ENCODE results near the gene JARID2. TPM values are rescaled to one million over a fixed set of nuclear protein-coding genes. Genes with fewer than 3 reads are reported as not detected.

JARID2 gene
- total and polyA plus RNA-seq, 3 donors from 2014 or later, result 36.1 to 60.8 (median 53.7) TPM

- WGBS, 2 donors, result 35 to 43% methylated on average over 1 of the region's 1 CpG
- TF ChIP-seq CTCF (IDR thresholded peaks at IDR 0.05), result no peak
- TF ChIP-seq POLR2A (IDR thresholded peaks at IDR 0.05), result no peak
- no peaks in the 10 kb centered on the region for H3K36me3 ChIP-seq (ENCODE audit: low read depth, missing control alignments)
- H3K4me1 ChIP-seq, result peaks cover 28% of the 10 kb centered on the region
- no peak overlapping the region for H3K27ac ChIP-seq
- intact Hi-C loops (cut with DNase I; ENCODE audit: low total_unique reads), result no loop called here
- H3K9me3 ChIP-seq, result no peaks in the 10 kb centered on the region
- no peak for DNase-seq
- H3K27me3 ChIP-seq, result no peaks in the 10 kb centered on the region
- no peak overlapping the region for H3K4me3 ChIP-seq
Measured at GRCh38 chr6:15406452-15406851, 160.6 kb downstream of the JARID2 start.

- Histone ChIP-seq H3K9me3 (no peaks in the 10 kb centered on the region), H3K27ac (no peak overlapping the region), H3K27me3 (no peaks in the 10 kb centered on the region), H3K4me3 (no peak overlapping the region), H3K4me1 (peaks cover 16% of the 10 kb centered on the region), H3K36me3 (ENCODE audit: low read depth, missing control alignments) (no peaks in the 10 kb centered on the region)
- WGBS, 2 donors, result 88 to 92% methylated on average over 6 of the region's 6 CpGs
- TF ChIP-seq POLR2A (IDR thresholded peaks at IDR 0.05) (no peak), CTCF (IDR thresholded peaks at IDR 0.05) (no peak)
- intact Hi-C loops (cut with DNase I; ENCODE audit: low total_unique reads), result no loop called here
- no peak for DNase-seq
Measured at GRCh38 chr6:15408008-15408407, 162.1 kb downstream of the JARID2 start.

GRCh38 chr6:15408758-15409157 lies 162.9 kb downstream of the JARID2 start:
- no peak overlapping the region for H3K4me3 ChIP-seq
- DNase-seq, result no peak
- no peaks in the 10 kb centered on the region for H3K27me3 ChIP-seq
- H3K9me3 ChIP-seq, result no peaks in the 10 kb centered on the region
- 68 to 74% methylated on average over 3 of the region's 3 CpGs for WGBS, 2 donors
- TF ChIP-seq POLR2A (IDR thresholded peaks at IDR 0.05) (no peak), CTCF (IDR thresholded peaks at IDR 0.05) (no peak)
- intact Hi-C loops (cut with DNase I; ENCODE audit: low total_unique reads), result no loop called here
- no peak overlapping the region for H3K27ac ChIP-seq
- peaks cover 13% of the 10 kb centered on the region for H3K4me1 ChIP-seq
- H3K36me3 ChIP-seq (ENCODE audit: low read depth, missing control alignments), result no peaks in the 10 kb centered on the region

- Histone ChIP-seq H3K9me3 (no peaks in the 10 kb centered on the region), H3K27me3 (no peaks in the 10 kb centered on the region), H3K4me1 (peaks cover 9% of the 10 kb centered on the region), H3K4me3 (no peak overlapping the region), H3K27ac (no peak overlapping the region), H3K36me3 (ENCODE audit: low read depth, missing control alignments) (no peaks in the 10 kb centered on the region)
- no peak for TF ChIP-seq POLR2A (IDR thresholded peaks at IDR 0.05)
- no peak for TF ChIP-seq CTCF (IDR thresholded peaks at IDR 0.05)
- DNase-seq, result no peak
- 57 to 58% methylated on average over 6 of the region's 6 CpGs for whole genome bisulfite sequencing, 2 donors
- intact Hi-C loops (cut with DNase I; ENCODE audit: low total_unique reads), result no loop called here
Measured at GRCh38 chr6:15409301-15410125, 163.6 kb downstream of the JARID2 start.

- Histone ChIP-seq H3K9me3 (no peaks in the 10 kb centered on the region), H3K4me1 (peaks cover 9% of the 10 kb centered on the region), H3K27ac (no peak overlapping the region), H3K36me3 (ENCODE audit: low read depth, missing control alignments) (no peaks in the 10 kb centered on the region), H3K27me3 (no peaks in the 10 kb centered on the region), H3K4me3 (no peak overlapping the region)
- intact Hi-C loops (cut with DNase I; ENCODE audit: low total_unique reads), result no loop called here
- 92 to 95% methylated on average over 5 of the region's 5 CpGs for WGBS, 2 donors
- no peak for TF ChIP-seq CTCF (IDR thresholded peaks at IDR 0.05)
- TF ChIP-seq POLR2A (IDR thresholded peaks at IDR 0.05), result no peak
- DNase-seq, result no peak
Measured at GRCh38 chr6:15410126-15410391, 164.2 kb downstream of the JARID2 start.

All from testis (tissue), 3 donors.